B cell (primary cell): Measurements from ENCODE around the gene ARL6IP4.

Experiments
- EZH2 ChIP-seq: IDR thresholded peaks from 2 replicates; pipeline ENCODE4 v1.6.1; 2012; ENCODE audit warnings: borderline replicate concordance, low read depth, mild to moderate bottlenecking, moderate library complexity, low read length; ENCODE audit not compliant: insufficient read depth, poor library complexity, severe bottlenecking
- TF ChIP-seq, protein P1 (sequence below): fragments of 200-600 bp; IDR thresholded peaks from one replicate; pipeline ENCODE4 v1.8.0; 2022; ENCODE audit warnings: antibody characterized with exemption, mild to moderate bottlenecking

DNA sequence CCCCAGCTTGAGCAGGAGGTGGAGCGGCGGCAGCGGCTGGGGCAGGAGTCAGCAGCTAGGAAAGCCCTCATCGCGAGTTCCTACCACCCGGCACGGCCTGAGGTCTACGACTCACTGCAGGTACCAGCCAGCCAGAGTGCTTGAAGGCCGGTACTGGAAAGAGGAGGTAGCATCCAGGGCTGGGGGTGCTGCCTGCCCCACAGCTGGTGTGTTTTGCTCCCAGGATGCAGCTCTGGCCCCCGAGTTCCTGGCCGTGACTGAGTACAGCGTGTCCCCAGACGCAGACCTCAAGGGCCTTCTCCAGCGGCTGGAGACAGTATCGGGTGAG lies 3.9 kb upstream of the ARL6IP4 start:
- TF ChIP-seq EZH2, result no peak
- TF ChIP-seq, protein P1, sequence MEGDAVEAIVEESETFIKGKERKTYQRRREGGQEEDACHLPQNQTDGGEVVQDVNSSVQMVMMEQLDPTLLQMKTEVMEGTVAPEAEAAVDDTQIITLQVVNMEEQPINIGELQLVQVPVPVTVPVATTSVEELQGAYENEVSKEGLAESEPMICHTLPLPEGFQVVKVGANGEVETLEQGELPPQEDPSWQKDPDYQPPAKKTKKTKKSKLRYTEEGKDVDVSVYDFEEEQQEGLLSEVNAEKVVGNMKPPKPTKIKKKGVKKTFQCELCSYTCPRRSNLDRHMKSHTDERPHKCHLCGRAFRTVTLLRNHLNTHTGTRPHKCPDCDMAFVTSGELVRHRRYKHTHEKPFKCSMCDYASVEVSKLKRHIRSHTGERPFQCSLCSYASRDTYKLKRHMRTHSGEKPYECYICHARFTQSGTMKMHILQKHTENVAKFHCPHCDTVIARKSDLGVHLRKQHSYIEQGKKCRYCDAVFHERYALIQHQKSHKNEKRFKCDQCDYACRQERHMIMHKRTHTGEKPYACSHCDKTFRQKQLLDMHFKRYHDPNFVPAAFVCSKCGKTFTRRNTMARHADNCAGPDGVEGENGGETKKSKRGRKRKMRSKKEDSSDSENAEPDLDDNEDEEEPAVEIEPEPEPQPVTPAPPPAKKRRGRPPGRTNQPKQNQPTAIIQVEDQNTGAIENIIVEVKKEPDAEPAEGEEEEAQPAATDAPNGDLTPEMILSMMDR, result no peak
